GM11168 (cell line): ENCODE data around the gene CASP3.
"Not testable (repeated sequence)": the region's sequence is repeated elsewhere in the genome, so short reads cannot be mapped to it uniquely, and the experiment has no call there.

ENCODE experiments used
- in situ Hi-C: fragments of 300-500 bp; cut with MboI; formaldehyde crosslinking; loops from one replicate; pipeline ENCODE4 v1.12.0; 2022; ENCODE audit warnings: low sequenced_read_pairs; ENCODE audit not compliant: unreplicated experiment

CASP3 gene

GRCh38 chr4:184641022-184641421 lies 8.2 kb downstream of the CASP3 start:
- in situ Hi-C loops = no loop called here

GRCh38 chr4:184636897-184637296 lies 12.3 kb downstream of the CASP3 start:
- in situ Hi-C loops = loop anchor here (10.0 kb wide), 1 partner anchor 92 kb away; no protein-coding TSS in a partner anchor

- in situ Hi-C loops = loop anchor here (10.0 kb wide), 1 partner anchor 91 kb away; no protein-coding TSS in a partner anchor
These were observed 13.1 kb downstream of the CASP3 start for GRCh38 chr4:184636144-184636543.

GRCh38 chr4:184635381-184635780 lies 13.9 kb downstream of the CASP3 start:
- in situ Hi-C loops = loop anchor here (10.0 kb wide), 1 partner anchor 91 kb away; no protein-coding TSS in a partner anchor

- in situ Hi-C loops = loop anchor here (10.0 kb wide), 1 partner anchor 88 kb away; no protein-coding TSS in a partner anchor
These were observed 16.4 kb downstream of the CASP3 start for GRCh38 chr4:184632842-184633241.

- in situ Hi-C loops = no loop called here
These were observed 21.1 kb downstream of the CASP3 start for GRCh38 chr4:184628103-184628502.

- in situ Hi-C loops = not testable (repeated sequence)
These were observed 23.3 kb downstream of the CASP3 start for GRCh38 chr4:184625783-184626596.

GRCh38 chr4:184624972-184625554 lies 24.2 kb downstream of the CASP3 start:
- in situ Hi-C loops = no loop called here

- in situ Hi-C loops = not testable (repeated sequence)
These were observed 24.7 kb downstream of the CASP3 start for GRCh38 chr4:184624504-184624903.

GRCh38 chr4:184621518-184621917 lies 27.7 kb downstream of the CASP3 start:
- in situ Hi-C loops = no loop called here

- in situ Hi-C loops = no loop called here
These were observed 28.9 kb downstream of the CASP3 start for GRCh38 chr4:184620212-184620867.

GRCh38 chr4:184617600-184618196 lies 31.5 kb downstream of the CASP3 start:
- in situ Hi-C loops = no loop called here

- in situ Hi-C loops = no loop called here
These were observed 32.4 kb downstream of the CASP3 start for GRCh38 chr4:184616633-184617551.

- in situ Hi-C loops = not testable (repeated sequence)
These were observed 33.1 kb downstream of the CASP3 start for GRCh38 chr4:184616168-184616567.

- in situ Hi-C loops = no loop called here
These were observed 34.7 kb downstream of the CASP3 start for GRCh38 chr4:184614509-184614908.

GRCh38 chr4:184613405-184613804 lies 35.8 kb downstream of the CASP3 start:
- in situ Hi-C loops = no loop called here

- in situ Hi-C loops = no loop called here
These were observed 37.2 kb downstream of the CASP3 start for GRCh38 chr4:184612074-184612473.

- in situ Hi-C loops = not testable (repeated sequence)
These were observed 41.8 kb downstream of the CASP3 start for GRCh38 chr4:184607429-184607828.

GRCh38 chr4:184602857-184603256 lies 46.4 kb downstream of the CASP3 start:
- in situ Hi-C loops = not testable (repeated sequence)

GRCh38 chr4:184600982-184601381 lies 48.3 kb downstream of the CASP3 start:
- in situ Hi-C loops = not testable (repeated sequence)
